ENCODE measurements around the gene P3H2.

Gene P3H2

GRCh38 chr3:190122198-190122771 lies 1.6 kb upstream of the P3H2 start:
- no peak for DNase-seq

GRCh38 chr3:190121383-190121782 lies 686 bp upstream of the P3H2 start:
- no peak for DNase-seq

GRCh38 chr3:190121061-190121377 lies 322 bp upstream of the P3H2 start:
- DNase-seq: no peak

GRCh38 chr3:190119461-190120268 lies 1.0 kb downstream of the P3H2 start:
- no peak for DNase-seq

GRCh38 chr3:190118438-190118837 lies 2.3 kb downstream of the P3H2 start:
- no peak for DNase-seq

- no peak for DNase-seq
Measured at GRCh38 chr3:190117981-190118380, 2.7 kb downstream of the P3H2 start.

GRCh38 chr3:190116551-190117067 lies 4.1 kb downstream of the P3H2 start:
- no peak for DNase-seq

GRCh38 chr3:190110826-190111225 lies 9.9 kb downstream of the P3H2 start:
- DNase-seq: no peak

GRCh38 chr3:190109441-190109840 lies 11.3 kb downstream of the P3H2 start:
- DNase-seq: no peak

- DNase-seq: no peak
Measured at GRCh38 chr3:190108804-190109203, 11.9 kb downstream of the P3H2 start.

GRCh38 chr3:190105876-190106275 lies 14.8 kb downstream of the P3H2 start:
- DNase-seq: no peak

- DNase-seq: peak; percentile 18
Measured at GRCh38 chr3:190101320-190102011, 19.2 kb downstream of the P3H2 start.

GRCh38 chr3:190099099-190099498 lies 21.6 kb downstream of the P3H2 start:
- no peak for DNase-seq

- no peak for DNase-seq
Measured at GRCh38 chr3:190097617-190098016, 23.1 kb downstream of the P3H2 start.

- DNase-seq: no peak
Measured at GRCh38 chr3:190097025-190097424, 23.7 kb downstream of the P3H2 start.

GRCh38 chr3:190096345-190096744 lies 24.4 kb downstream of the P3H2 start:
- DNase-seq: no peak

GRCh38 chr3:190094160-190094718 lies 26.5 kb downstream of the P3H2 start:
- no peak for DNase-seq

- DNase-seq: no peak
Measured at GRCh38 chr3:190092250-190092649, 28.4 kb downstream of the P3H2 start.

GRCh38 chr3:190089711-190090110 lies 31.0 kb downstream of the P3H2 start:
- no peak for DNase-seq

GRCh38 chr3:190088890-190089289 lies 31.8 kb downstream of the P3H2 start:
- DNase-seq: no peak

GRCh38 chr3:190086191-190086590 lies 34.5 kb downstream of the P3H2 start:
- no peak for DNase-seq

- DNase-seq: no peak
Measured at GRCh38 chr3:190084983-190085382, 35.7 kb downstream of the P3H2 start.

- no peak for DNase-seq
Measured at GRCh38 chr3:190083635-190084034, 37.1 kb downstream of the P3H2 start.

GRCh38 chr3:190081389-190081788 lies 39.3 kb downstream of the P3H2 start:
- DNase-seq: no peak

Measured in RPMI8226 (cell line).